HG03442 (cell line): Measurements from ENCODE around the gene PI16.

Experiments used
- ATAC-seq: cut with Tn5 transposase; IDR thresholded peaks from one replicate; pipeline ENCODE4 v1.9.1; 2021; ENCODE audit warnings: mild to moderate bottlenecking, moderate library complexity; ENCODE audit not compliant: unreplicated experiment

Gene PI16

DNA sequence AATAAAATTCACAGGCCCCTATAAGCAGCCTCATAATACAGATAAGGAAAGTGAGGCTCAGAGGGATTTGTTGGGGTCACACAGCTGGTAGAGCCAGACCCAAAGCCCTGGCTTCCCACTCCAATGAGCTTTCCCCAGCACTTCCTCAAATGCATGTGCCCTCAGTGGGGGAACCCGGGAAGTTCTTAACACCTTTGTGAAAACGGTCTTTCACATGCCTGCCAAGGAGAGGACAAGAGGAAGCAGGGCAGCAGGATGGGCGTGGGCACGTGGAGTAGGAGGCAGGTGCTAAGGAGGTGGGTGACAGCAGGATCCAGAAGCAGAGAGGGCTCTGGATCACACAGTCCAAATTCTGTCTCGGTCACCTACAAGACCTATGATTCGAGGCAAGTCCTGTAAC is 598 bp downstream of the PI16 start:
- no peak for ATAC-seq

DNA sequence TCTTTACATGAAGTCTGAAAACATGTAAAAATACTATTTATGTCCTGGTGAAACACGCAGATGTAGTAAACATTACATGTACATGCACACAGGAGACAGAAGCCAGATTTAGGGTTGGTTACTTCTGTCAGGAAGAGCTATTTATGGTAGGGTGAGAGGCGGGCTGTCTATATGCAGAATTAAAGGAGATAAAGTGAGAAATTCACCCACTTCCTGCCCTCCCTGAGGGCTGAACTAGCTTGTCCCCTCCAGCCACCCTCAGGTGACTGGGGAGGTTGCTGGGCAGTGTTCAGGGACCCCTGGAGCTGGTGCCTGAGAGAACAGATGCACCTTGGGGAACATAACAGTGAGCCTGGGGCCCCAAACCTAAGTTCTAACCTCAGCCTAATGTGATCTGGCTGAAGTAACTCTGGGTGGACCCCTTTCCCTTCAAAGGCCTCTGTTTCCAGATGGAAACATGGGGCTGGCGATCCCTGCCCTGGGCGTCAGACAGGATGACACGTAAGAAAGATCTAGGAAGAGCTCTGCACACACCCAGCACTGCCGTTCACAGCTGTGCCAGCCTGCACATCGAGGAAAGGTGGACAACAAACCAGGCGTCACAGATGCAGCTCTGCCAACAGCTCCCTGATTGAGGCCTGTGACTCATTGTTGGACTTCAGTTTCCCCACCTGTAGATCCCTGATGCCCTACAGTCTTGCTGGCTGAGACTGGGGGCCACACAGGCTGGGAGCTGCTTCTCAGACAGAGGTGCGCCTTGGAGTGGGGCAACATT is 1.3 kb downstream of the PI16 start:
- no peak for ATAC-seq

DNA sequence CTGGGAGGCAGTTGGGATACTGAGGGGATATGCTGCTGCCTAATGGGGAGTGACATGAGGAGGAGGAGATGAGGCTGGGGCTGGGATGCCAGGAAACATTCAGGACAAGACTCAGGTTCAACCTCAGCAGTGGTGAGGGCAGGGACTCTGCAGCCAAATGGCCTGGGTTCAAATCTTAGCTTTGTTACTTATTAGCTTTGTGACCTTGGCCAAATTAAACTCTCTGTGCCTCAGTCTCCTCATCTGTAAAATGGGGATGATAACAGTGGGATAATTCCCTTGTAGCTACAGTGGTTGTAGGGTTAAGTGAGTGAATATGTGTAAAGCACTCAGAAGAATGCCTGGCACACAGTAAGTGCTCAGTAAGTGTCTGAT is 1.9 kb downstream of the PI16 start:
- ATAC-seq: no peak

DNA sequence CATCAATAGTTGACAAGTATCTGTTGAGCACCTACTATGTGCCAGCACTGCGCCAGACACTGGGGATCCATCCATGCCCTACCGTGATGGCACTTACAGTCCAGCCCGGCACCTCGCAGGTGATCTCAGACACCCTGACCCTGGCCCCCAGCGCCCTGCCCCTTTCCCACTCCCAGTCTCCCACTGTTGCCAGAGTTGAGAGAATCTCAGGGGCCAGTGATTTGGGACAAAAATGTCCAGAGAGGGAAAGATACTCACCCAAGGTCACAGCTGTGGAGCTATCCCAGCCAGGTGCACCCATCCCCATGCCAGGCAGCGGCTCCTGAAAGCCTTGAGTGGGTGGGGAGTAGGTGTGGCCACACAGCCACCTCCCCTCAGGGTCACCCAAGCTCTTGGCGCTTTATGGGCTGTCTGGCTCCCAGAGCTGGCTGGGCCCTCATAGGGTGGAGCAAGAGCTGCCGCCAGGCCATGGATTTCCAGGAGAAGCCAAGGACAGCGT is 3.3 kb downstream of the PI16 start:
- ATAC-seq: no peak

DNA sequence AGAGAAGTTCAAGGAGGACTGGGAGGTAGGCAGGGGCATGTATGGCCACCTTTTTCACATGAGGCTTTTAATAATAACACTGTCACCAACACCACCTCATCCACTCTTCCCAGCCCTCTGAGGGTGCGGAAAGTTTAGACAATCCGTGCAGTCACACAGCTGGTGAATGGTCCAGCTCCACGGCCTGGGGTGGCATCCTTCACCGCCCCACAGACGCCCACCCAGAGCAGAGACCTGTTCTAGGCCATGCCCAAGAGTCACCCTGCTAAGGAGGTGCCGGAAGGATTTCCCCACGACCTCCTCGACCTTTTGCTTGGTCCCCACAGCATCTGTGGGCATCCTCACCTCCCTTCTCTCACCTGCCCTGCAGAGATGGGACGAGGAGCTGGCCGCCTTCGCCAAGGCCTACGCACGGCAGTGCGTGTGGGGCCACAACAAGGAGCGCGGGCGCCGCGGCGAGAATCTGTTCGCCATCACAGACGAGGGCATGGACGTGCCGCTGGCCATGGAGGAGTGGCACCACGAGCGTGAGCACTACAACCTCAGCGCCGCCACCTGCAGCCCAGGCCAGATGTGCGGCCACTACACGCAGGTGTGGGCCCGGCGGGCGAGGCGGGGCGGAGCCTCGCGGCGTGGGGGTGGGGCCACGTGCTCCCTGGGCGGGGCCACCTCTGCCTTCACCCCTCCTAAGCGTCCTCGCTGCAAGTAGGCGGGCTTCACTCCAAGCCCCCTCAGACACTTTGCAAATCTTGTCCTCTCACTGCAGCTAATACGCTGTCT is 4.4 kb downstream of the PI16 start:
- no peak for ATAC-seq

DNA sequence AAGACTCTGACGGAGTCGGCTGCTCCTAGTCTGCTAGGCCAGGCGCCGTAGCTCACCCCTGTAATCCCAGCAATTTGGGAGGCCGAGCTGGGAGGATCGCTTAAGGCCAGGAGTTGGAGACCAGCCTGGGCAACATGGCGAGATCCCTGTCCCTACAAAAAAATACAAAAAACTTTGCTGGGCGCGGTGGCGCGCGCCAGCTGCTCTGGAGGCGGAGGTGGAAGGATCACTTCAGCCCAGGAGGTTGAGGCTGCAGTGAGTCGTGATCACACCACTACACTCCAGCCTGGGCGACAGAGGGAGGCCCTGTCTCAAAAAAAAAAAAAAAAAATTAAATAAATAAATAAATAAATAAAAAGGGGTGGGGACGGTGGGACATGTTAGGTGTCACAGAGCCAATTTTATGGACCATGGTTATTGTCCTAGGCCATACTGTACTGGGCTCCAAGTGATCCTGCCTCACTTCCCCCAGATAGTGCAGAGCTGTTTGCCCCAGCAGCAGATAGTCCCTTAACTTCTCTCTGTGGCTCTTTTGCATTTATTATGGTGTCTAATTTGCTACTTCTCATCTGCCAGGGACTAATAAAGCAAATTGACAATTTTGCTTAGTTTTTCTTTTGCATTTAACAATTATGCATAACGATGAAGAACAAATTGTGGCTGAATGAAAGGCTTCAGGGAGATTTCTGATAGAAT is 5.2 kb downstream of the PI16 start:
- no peak for ATAC-seq

DNA sequence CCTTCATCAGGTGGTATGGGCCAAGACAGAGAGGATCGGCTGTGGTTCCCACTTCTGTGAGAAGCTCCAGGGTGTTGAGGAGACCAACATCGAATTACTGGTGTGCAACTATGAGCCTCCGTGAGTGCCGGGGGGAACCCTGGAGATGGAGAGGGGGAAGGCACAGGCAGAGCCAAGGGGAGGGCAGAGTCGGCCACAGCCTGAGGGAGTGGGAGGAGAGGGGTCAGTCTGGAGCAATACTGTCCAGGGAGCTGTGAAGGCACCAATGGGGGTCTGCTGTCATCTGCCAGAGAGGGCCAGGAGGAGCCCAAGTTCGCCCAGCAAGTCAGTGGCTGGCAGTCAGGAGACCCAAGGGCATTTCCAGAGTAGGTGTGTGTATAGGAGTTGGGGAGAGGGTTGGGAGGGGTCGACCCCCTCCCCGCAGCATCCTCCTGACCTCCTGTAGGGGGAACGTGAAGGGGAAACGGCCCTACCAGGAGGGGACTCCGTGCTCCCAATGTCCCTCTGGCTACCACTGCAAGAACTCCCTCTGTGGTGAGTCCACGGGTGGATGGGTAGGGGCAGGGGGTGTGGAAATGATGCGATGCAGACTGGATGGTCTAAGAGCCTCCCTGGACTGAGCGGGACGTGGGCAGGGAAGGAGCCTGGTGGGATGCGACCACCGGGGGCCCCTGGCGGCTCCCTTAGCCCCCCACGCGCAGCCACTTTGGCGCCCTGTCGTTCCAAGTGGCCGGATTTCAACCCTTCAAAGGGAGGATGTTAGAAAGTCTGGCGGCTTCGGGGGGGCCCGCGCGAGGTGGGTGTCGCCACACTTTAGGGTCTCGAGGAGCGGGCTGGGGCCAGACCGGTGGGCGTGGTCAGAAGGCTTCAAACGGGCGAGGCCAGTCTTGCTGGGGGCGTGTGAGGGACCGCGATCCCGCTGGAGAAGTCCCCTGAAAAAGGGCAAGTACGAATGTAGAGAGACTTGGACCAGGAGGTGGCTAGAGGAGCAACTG is 7.2 kb downstream of the PI16 start:
- ATAC-seq: no peak

DNA sequence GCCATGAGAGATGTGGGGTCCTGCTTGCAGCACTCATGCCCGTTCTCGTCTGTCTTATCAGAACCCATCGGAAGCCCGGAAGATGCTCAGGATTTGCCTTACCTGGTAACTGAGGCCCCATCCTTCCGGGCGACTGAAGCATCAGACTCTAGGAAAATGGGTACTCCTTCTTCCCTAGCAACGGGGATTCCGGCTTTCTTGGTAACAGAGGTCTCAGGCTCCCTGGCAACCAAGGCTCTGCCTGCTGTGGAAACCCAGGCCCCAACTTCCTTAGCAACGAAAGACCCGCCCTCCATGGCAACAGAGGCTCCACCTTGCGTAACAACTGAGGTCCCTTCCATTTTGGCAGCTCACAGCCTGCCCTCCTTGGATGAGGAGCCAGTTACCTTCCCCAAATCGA is 8.3 kb downstream of the PI16 start:
- ATAC-seq: no peak

DNA sequence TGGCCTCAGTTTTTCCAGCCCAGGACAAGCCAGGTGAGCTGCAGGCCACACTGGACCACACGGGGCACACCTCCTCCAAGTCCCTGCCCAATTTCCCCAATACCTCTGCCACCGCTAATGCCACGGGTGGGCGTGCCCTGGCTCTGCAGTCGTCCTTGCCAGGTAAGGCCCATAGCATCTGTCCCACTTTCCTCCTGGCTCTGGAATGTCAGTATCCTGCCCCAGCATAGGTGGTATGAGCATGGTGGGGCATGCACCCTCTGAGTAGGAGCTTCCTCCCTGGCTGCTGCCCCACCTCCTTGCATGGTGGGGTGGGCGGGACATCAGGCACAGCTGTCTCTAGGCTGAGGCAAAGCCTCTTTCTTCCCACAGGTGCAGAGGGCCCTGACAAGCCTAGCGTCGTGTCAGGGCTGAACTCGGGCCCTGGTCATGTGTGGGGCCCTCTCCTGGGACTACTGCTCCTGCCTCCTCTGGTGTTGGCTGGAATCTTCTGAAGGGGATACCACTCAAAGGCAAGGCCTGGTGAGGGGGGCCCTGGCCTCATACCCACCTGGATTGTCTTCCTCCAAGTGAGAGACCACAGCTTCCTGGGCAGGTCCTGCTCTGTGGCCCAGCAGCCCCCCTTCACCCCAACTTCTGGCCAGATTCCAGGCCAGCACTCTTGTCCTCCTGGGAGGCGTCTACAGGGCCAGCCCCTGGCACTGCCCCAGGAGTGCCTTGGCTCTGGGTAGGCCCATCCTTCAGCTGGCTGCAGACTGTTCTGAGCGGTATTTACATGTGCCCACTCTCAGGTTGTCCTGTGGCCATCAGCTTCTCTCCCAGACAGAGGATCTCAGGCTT is 9.1 kb downstream of the PI16 start:
- ATAC-seq: no peak

DNA sequence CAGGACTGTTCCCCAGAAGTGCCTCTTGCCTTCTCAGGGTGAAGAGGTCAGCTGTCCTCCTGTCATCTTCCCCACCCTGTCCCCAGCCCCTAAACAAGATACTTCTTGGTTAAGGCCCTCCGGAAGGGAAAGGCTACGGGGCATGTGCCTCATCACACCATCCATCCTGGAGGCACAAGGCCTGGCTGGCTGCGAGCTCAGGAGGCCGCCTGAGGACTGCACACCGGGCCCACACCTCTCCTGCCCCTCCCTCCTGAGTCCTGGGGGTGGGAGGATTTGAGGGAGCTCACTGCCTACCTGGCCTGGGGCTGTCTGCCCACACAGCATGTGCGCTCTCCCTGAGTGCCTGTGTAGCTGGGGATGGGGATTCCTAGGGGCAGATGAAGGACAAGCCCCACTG is 9.8 kb downstream of the PI16 start:
- no peak for ATAC-seq

DNA sequence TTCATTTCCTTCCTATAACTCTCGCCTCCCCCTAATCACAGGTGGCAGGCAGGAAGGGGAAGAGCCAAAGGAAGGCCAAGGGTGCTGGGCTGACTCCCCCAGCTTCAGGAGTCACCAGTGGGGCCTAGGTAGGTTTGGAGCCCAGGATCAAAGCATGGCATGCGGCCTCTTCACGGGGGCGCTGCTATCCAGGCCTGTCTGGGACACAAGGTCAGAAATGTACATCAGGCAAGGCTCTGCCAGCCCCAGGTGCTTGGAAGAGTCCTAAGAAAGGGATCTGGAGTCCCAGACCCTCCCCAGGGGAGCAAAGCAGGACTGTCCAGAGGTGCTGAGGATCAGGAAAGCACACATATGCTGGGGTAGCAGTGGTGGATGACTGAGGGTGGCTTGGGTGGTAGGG is 10.4 kb downstream of the PI16 start:
- ATAC-seq: no peak

DNA sequence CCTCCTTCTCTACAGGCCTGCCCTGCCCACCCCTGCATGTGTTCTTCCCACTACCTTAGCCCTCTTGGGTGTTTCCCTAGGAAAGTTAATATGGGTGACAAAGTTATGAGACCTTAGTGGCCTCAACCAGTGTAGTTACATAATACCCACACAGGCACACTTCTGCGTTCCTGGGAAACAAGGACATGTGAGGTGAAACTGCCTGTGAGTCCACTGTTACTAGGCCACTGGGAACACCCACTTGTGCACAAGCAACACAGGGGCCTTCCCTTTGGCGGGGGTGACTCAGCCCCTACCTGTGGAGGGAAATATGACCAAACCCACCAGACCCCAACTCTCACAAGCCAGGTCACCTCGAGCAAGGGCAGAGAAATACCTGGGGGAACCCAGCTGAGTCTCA is 12.8 kb downstream of the PI16 start:
- no peak for ATAC-seq

DNA sequence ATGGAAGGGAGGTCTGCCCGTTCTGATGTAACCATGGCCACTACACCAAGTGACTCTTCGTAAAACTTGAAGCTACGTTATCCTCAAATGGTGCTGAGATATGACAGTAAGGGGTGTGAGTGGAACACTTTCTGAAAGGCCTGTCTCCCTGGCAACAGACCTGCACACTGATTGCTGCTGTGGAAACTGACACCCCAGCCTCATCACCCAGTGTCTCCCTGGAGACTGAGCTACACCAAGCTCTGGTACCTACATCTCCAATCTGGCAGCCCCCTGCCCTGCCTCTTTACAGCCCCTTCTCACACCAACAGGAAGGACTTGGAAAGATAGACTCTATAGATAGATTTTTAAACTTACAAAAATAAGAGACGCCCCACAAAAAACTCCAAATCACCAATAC is 13.2 kb downstream of the PI16 start:
- ATAC-seq: no peak

DNA sequence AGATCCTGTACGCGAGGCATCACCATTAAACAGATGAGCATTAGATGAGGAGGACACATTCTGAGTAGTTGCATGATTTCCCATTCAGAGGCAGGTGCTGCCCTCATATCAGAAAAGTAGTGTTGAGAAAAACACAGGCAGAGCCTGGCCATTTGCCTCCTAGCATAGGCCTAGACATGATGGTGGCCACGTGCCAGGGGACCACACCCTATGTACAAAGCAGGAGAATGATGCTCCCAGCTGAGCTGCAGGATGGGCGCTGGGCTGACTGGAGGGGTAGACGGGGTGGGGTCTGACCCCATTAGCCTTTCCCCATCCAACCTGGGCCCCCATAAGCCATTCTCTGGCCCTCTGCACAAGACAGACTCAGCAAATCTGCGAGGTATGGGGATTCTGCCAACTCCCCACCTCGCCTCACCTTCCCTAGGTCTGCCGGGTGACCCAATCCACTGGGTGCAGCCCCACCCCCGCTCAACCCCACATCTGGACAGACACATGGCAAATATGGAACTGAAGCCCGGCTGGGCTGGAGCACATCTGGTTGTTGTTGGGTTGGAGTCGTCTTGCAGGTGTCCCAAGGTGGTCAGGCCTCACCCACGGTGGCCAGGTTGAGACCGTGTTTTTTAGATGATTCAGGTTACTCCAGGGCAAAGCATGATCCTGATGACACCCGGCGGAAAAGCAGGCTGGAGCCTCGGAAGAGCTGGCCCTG is 13.9 kb downstream of the PI16 start:
- no peak for ATAC-seq

DNA sequence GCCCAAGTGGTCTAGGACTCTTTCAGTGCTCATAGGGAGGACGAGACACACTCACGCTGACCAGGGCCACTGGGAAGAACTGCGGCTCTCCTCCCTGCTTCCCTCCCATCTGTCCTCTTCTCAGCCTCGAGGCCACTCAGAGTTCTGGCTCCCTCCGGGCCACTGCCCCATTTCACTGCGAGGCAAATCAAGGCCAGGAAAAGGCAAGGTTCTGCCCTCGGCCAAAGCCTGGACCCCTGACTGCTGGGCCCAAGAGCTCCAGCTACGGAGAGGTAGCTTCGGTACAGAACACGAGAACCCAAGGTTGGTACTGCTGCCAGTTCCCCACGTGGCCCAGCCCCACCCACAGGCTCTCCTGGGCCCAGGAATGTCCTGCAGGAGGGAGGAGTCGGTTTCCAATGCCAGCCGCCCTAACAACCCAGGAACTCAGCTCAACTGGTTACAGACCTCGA is 14.7 kb downstream of the PI16 start:
- no peak for ATAC-seq

DNA sequence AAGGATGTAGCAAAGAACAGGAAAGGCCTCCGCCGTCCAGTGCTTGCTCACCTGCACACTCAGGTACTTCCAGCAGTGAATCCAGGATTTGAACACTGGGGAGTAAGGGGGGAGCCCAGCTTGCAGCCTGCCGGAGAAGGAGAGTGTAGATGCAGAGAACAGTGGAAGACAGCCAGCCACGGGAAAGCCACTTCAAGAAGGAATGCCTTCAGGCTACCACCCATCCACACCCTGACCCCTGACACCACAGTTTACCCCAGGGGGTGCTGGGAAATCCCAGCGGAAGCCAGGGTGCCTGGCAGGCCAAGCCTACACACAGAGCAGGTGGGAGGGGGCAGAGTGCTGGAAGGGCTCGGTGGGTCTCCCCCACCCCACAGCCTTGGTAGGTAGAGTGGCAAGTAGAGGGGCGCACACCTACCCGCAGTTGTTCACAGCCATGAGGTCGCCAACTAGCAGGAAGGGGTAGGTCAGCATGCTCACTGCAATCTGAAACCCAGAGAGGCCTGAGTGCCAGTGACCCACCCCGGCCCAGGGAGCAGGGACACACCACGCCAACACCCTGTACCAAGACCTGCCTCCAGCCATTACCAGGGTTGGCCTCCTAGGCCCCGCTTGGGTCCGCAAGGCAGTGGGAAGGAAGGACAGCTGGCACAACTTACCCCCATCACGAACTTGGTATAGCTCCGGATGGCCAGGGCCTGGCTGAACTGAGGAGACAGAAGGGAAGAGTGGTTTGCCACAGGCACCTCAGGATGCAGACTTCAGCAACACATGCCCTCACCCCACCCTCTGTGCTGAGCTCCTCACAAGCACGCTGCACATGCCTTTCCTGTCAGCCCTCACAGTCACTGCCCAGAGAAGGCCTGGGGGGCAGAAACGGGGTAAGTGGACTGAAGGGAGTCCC is 15.7 kb downstream of the PI16 start:
- no peak for ATAC-seq

DNA sequence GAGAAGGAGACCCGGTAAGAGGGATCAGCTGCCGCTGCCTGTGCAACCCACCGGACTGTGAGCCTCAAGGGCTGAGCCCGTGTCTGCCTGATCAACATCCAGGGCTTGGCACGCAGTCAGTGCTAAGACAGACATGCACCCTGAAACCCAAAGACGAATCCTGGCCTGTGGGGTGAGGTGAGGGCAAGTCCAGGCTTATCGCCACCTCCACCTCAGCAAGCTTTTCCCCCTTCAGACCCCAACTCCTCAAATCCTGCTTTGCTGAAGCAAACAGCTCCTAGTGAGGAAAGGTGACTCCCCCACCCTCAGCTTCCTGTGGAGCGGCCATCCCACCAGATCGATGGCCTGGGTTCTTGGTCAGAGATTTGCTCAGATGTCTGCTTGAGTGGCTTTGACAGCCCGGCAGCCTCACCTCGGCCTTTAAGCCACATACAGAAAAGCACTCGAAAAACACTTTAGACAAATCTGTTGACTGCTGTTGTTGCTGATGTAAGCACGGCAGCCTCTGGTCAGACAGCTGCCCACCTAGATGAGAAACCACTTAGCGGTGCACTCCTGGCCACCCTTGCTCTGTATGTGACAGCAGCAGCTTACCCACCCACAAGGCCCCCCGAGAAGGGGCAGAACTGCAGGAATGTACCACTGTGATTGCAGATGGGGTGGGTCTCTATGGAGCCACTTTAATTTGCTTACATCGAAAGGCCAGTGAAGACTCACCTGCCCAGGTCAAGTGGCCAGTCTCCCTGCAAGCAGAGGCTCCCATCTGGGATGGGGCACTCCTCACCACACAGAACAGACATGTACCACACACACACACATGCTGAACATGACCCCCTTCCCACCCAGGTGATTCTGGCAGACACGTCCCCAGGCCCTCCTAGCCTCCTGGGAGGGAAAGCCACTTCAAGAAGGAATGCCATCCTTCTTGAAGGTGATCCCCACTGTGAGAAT is 16.6 kb downstream of the PI16 start:
- ATAC-seq: no peak
